Right cardiac atrium (tissue), 5 donors: ENCODE data around the gene MPP4. TPM values are rescaled to one million over a fixed set of nuclear protein-coding genes. Genes with fewer than 3 reads are reported as not detected.

Experiments
- ATAC-seq, 2 donors: fragments of 200-7000 bp; cut with Tn5 transposase; one replicate each; pipeline versions ENCODE4 v1.8.0 to v1.9.1; 2020; ENCODE audit warnings: moderate library complexity in 2 of 2, mild to moderate bottlenecking in 1 of 2
- DNase-seq, 3 donors: peaks; one replicate each; pipeline ENCODE4 v3.0.0-alpha.2; 2020
- H3K27ac ChIP-seq: one replicate; pipeline ENCODE4 v1.5.1; 2013; ENCODE audit warnings: mild to moderate bottlenecking, low read length, control low read depth, moderate library complexity
- H3K27me3 ChIP-seq: one replicate; pipeline ENCODE4 v1.6.1; 2013; ENCODE audit not compliant: control insufficient read depth, insufficient read depth
- H3K4me1 ChIP-seq: one replicate; pipeline ENCODE4 v1.6.1; 2013; ENCODE audit warnings: low read length; ENCODE audit not compliant: control insufficient read depth, insufficient read depth
- H3K4me3 ChIP-seq: one replicate; pipeline ENCODE4 v1.5.1; 2013; ENCODE audit warnings: low read length, control low read depth
- H3K9me3 ChIP-seq: one replicate; pipeline ENCODE4 v1.6.1; 2013; ENCODE audit warnings: low read length; ENCODE audit not compliant: control insufficient read depth
- WGBS: extraction: QIAGEN DNeasy Blood & Tissue Kit; methylation state at CpG from one replicate; pipeline ENCODE4 v1.1.7; 2013; 5-methylcytosine and 5-hydroxymethylcytosine counted together
- intact Hi-C, 4 donors: fragments of 100-400 bp; cut with DNase I; formaldehyde crosslinking; loops; one replicate each; pipeline versions ENCODE4 v1.11.0 to v1.14.0; 2022 to 2023
- polyA plus RNA-seq: library from polyadenylated mRNA; stranded (reverse); fragments of 200-250 nt; gene quantifications from one replicate; pipeline ENCODE4 v1.2.3, GENCODE V29; 2013
- total RNA-seq, 4 donors: library from RNA; stranded (reverse); fragmentation: NEBNext Ultra II Directional; extraction: Animal tissue kit (Norgen Biotek cat#: 25700); gene quantifications; one replicate each; pipeline ENCODE4 v1.2.1, GENCODE V29; 2021
- donor health status: healthy with polysubstance abuse.
- donor health status: DM: no; HTN: yes; CAD: no.
- donor health status: DM: no; HTN: no; CAD: no.
- donor health status: DM: no; HTN: yes; CAD: no; lungs with severe emphysema.
- donor health status: DM: yes; HTN: yes; CAD: no.

Gene MPP4
- total and polyA plus RNA-seq, 5 donors, result 0.14 to 0.35 TPM; not detected in 3

DNA sequence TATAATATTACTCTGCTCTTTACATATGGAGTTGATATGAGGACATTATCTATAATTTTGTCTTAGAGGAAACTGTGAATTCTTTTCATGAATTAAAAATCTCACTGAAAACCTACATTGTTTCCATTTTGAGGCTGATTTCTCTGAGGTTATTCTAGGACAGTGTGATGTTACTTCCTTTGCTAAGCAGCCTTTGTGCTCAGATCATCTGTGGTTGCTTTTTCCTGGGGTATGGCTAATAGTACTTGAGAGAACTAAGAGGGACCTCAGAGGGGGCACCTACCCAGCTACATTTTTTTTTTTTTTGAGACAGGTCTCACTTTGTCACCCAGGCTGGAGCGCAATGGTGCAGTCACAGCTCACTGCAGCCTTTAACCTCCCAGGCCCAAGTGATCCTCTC, 8.7 kb upstream of the MPP4 start:
- DNase-seq, result no peak
- intact Hi-C loops, result no loop called here
- WGBS, result 93% methylated on average over 1 of the region's 1 CpG

DNA sequence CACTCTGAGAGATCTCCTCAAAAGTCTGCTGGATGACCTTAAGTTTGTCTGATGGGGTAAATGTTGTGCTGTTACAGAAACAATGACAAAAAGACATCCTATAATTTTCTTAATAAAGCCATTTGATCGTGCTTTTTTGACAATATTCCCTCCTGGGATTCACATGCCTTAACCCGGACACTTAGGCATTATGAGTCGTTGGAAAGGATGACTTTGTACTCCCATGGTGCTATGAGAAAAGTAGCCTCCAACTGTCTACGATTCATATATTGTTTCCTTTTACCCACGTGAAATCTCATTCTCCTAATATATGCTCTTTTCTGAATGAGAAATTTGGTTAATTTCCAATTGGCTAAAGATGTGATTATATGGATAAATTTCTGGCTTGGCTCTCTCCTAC, 6.1 kb upstream of the MPP4 start:
- H3K9me3 ChIP-seq, result no peaks in the 10 kb centered on the region
- H3K27ac ChIP-seq, result no peak overlapping the region
- intact Hi-C loops, result no loop called here
- 82% methylated on average over 5 of the region's 5 CpGs for WGBS
- H3K4me3 ChIP-seq, result no peak overlapping the region
- no peaks in the 10 kb centered on the region for H3K4me1 ChIP-seq
- H3K27me3 ChIP-seq, result no peaks in the 10 kb centered on the region
- no peak for ATAC-seq
- no peak for DNase-seq

More for the DNA sequence above, 8.7 kb upstream of the MPP4 start:
- Histone ChIP-seq H3K27ac (no peak overlapping the region), H3K9me3 (no peaks in the 10 kb centered on the region), H3K27me3 (no peaks in the 10 kb centered on the region), H3K4me1 (no peaks in the 10 kb centered on the region), H3K4me3 (no peak overlapping the region)
- no peak for ATAC-seq

DNA sequence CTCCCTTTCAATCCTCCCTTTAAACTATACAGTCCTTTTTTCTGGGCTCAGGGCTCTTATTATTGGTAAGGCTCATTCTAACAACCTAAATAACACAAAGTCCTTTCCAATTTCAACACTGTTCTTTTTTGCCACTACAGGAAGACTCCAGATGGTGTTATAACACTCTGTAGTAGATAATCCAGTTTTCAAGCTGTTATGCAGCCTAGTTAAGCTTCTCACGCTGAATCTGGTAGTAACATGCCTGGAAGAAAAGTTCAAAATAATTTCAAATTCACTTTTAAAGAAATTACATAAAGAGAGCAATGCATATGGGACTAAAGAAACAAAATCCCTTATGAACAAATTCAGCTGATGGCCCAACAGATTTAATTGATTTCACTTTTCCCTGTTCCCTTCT, 3.2 kb upstream of the MPP4 start:
- no peak for DNase-seq
- Histone ChIP-seq H3K27me3 (no peaks in the 10 kb centered on the region), H3K9me3 (no peaks in the 10 kb centered on the region), H3K4me1 (no peaks in the 10 kb centered on the region), H3K4me3 (no peak overlapping the region), H3K27ac (no peak overlapping the region)
- WGBS, result 86% methylated on average over 1 of the region's 1 CpG
- no peak for ATAC-seq
- intact Hi-C loops, result no loop called here

DNA sequence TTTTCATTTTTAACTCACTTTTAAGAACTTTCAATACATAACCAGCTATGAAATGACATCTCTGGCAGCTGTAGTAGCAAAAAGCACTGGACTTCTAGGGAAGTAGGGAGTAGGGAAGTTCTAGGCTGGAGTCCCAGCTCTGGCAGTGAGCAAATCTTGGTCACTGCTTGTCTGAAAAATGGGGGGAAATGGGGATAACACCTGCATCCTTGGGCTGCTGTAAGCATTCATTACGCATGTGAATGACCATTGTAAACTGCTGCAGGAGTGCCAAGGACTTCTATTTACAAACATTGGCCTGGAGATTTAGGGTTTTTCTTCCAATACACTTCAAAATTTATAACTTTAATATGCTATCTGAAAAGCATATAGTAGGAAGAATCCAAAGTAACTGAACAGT, 972 bp upstream of the MPP4 start:
- H3K4me1 ChIP-seq, result no peaks in the 10 kb centered on the region
- WGBS, result 73% methylated on average over 1 of the region's 1 CpG
- no peak for DNase-seq
- no peak overlapping the region for H3K4me3 ChIP-seq
- no peak overlapping the region for H3K27ac ChIP-seq
- H3K27me3 ChIP-seq, result no peaks in the 10 kb centered on the region
- no peaks in the 10 kb centered on the region for H3K9me3 ChIP-seq
- intact Hi-C loops, result no loop called here
- no peak for ATAC-seq

DNA sequence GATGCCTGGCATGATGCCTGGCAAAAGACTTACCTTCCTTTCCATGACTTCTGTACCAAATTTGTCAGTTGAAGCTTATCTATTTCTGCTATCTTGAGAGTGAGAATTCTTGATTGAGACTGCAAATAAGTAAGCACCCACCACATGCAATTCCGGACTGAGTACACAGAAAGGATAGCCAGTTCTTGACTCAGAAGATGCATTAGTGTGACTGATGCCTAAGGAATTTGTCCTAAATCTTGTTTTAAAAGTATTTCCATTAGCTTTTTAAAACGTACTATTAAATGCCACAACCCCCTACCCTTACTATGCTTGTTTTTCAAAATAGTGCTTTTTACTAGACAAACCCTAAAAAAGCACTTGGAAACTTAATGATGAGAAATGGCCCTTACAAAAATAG, 545 bp downstream of the MPP4 start:
- H3K9me3 ChIP-seq, result no peaks in the 10 kb centered on the region
- DNase-seq (no peak), ATAC-seq (no peak)
- H3K4me3 ChIP-seq, result no peak overlapping the region
- no peaks in the 10 kb centered on the region for H3K27me3 ChIP-seq
- no peak overlapping the region for H3K27ac ChIP-seq
- H3K4me1 ChIP-seq, result no peaks in the 10 kb centered on the region
- WGBS, result 39% methylated on average over 2 of the region's 2 CpGs
- intact Hi-C loops, result no loop called here

DNA sequence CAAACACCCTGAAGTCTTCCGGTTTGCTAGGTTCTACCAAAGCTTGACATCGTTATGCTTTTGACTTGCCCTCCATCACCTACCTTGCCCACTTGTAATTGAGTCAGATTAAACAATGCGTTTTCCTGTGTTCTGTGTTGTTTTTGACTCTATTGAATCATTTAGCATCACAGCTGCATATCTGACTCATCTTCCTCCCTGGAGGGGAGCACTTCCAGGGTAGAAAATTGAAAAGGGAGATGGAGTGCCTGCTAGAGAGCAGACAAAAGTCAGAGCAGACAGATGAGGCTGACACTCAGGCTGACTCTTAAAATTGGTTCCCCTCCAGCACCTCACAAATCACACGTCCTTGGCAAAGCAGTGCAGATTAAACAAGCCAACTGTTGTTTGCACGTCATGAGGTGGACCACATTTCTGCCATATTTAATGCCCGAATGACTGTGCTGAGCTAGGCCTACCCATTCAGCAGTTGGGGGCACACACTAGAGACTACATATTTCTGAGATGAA, 2.2 kb downstream of the MPP4 start:
- ATAC-seq, result peak; percentile 47 to 52
- Histone ChIP-seq H3K27ac (no peak overlapping the region), H3K4me1 (no peaks in the 10 kb centered on the region), H3K27me3 (no peaks in the 10 kb centered on the region), H3K9me3 (no peaks in the 10 kb centered on the region), H3K4me3 (no peak overlapping the region)
- intact Hi-C loops, result no loop called here
- 52% methylated on average over 6 of the region's 6 CpGs for WGBS
- no peak for DNase-seq

DNA sequence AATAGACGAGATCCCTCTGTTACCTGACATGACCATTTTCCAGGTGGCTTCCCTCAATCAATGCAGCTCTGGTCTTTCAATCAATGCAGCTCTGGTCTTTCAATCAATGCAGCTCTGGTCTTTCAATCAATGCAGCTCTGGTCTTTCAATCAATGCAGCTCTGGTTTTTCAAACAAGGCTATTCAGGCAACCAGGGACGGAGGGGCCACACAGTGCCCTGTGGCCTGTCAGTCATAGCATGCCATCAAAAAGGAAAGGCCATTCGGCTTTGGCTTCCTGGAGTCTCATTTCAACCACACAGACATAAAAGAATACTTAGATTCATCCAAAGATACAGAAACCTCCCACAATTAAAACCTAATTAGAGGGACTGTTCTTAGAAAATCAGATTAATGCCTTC, 13.3 kb downstream of the MPP4 start:
- 86% methylated on average over 3 of the region's 3 CpGs for WGBS
- Histone ChIP-seq H3K4me1 (no peaks in the 10 kb centered on the region), H3K27ac (no peak overlapping the region), H3K4me3 (no peak overlapping the region), H3K9me3 (no peaks in the 10 kb centered on the region), H3K27me3 (no peaks in the 10 kb centered on the region)
- intact Hi-C loops, result no loop called here
- no peak for DNase-seq
- ATAC-seq, result no peak

DNA sequence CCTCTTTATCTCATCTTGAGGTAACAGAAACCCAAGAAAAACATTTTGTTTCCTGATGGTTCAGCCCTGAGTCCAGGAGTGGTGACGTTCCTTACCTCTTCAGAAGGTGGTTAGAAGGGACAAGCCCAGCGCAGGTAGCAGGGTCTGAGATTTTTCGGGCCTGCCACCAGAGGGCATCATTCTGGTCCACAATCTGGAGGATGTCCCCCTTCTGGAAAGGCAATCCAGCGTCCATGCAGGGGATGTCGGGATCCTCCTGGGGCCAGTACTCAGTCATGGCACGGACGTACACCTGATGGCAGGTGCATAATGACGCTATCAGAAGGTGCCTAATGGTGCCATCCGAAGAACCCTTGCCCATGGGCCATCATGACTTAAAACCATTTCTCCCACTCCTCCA, 17.7 kb downstream of the MPP4 start:
- DNase-seq (no peak), ATAC-seq (no peak)
- Histone ChIP-seq H3K27me3 (no peaks in the 10 kb centered on the region), H3K4me3 (no peak overlapping the region), H3K27ac (no peak overlapping the region), H3K4me1 (no peaks in the 10 kb centered on the region), H3K9me3 (no peaks in the 10 kb centered on the region)
- intact Hi-C loops, result no loop called here
- WGBS, result 36% methylated on average over 9 of the region's 9 CpGs

DNA sequence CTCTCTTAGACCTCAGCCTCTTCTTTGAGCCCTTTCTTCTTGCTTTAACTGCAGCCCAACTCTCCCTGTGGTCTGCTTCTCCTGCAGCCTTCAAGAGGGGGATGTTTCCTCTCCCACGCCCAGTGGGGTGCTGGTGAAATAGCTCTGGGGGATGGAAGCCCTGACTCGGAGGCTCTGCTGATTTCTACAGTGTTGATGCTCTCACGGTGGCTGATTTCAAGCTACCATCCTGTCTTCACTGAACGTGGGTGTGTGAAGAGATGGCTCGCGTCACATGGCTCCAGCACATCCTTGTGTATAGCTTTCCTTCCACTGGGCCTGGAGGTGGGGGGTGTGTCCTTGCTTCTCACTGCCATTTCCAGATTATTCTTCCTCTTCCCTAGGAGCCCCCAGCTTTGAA, 20.0 kb downstream of the MPP4 start:
- no peaks in the 10 kb centered on the region for H3K9me3 ChIP-seq
- intact Hi-C loops, result no loop called here

DNA sequence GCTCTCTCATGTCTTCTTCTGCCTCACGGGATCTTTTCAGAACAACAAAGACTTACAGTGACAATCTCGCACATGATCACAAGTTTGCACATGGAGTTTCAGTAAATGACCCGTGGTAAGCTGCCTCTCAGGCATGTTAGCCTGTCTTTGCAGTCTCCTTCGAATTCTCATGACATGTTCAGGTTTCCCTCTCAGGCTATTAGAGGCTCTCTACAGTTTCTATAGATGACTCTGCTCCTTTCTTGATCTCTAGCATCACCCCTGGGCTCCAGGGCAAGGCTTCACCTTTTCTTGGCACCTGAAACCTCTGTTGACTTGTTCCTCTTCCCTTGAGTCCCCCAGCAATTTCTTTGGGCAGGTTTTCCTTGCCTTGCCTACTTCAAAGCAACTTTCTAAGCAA, 23.0 kb downstream of the MPP4 start:
- no peaks in the 10 kb centered on the region for H3K27me3 ChIP-seq
- intact Hi-C loops, result no loop called here
- no peaks in the 10 kb centered on the region for H3K4me1 ChIP-seq
- DNase-seq (no peak), ATAC-seq (no peak)
- H3K4me3 ChIP-seq, result no peak overlapping the region
- 66% methylated on average over 4 of the region's 4 CpGs for WGBS
- H3K27ac ChIP-seq, result no peak overlapping the region
- no peaks in the 10 kb centered on the region for H3K9me3 ChIP-seq

More for the DNA sequence above, 20.0 kb downstream of the MPP4 start:
- no peak for DNase-seq
- no peak overlapping the region for H3K4me3 ChIP-seq
- no peaks in the 10 kb centered on the region for H3K27me3 ChIP-seq
- ATAC-seq, result no peak
- no peaks in the 10 kb centered on the region for H3K4me1 ChIP-seq
- H3K27ac ChIP-seq, result no peak overlapping the region
- 66% methylated on average over 6 of the region's 6 CpGs for WGBS

DNA sequence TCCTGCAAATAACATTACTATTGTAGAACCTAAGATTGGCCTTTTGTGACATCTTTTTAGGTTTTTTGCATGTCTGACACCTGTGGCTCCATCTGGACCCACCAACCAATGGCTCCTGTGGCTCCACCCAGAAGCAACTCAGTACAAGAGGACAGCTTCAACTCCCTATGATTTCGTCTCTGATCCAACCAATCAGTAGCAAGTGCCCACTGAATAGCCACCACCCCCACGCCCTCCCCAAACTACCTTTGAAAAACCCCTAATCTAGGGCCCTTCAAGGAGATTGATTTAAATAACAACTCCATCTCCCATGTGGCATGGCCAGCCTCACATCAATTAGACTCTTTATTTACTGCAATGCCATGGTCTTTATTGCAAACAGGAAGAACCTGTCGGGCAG, 23.6 kb downstream of the MPP4 start:
- ATAC-seq, result no peak
- 87% methylated on average over 3 of the region's 3 CpGs for WGBS
- no peak for DNase-seq
- H3K27me3 ChIP-seq, result no peaks in the 10 kb centered on the region
- H3K27ac ChIP-seq, result no peak overlapping the region
- no peak overlapping the region for H3K4me3 ChIP-seq
- no peaks in the 10 kb centered on the region for H3K4me1 ChIP-seq
- intact Hi-C loops, result no loop called here
- no peaks in the 10 kb centered on the region for H3K9me3 ChIP-seq

DNA sequence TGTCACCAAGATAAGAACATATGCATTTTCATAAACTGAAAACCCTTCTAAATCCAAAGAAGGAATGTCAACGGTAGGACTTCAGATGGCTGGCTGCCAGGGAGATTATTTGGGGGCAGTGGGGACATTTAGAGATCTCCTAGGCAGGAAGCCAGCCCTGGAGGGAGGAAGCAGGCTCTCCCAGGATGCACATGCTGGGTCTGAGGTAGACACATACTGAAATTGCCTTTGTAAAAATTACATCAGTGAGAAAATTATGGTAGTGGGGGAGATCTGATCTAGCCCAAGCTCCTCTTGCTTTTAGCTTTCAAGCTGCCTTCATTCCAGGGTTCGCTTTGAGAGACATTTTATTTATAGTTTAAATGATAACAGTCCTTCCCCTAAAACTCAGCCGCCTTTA, 24.1 kb downstream of the MPP4 start:
- Histone ChIP-seq H3K9me3 (no peaks in the 10 kb centered on the region), H3K4me1 (no peaks in the 10 kb centered on the region), H3K4me3 (no peak overlapping the region), H3K27ac (no peak overlapping the region), H3K27me3 (no peaks in the 10 kb centered on the region)
- DNase-seq, result no peak
- ATAC-seq, result no peak
- WGBS, result 48% methylated on average over 3 of the region's 3 CpGs
- intact Hi-C loops, result no loop called here
